ENCODE results near the gene SH3PXD2A. TPM values are rescaled to one million over a fixed set of nuclear protein-coding genes. Genes with fewer than 3 reads are reported as not detected.

Gene SH3PXD2A
- total RNA-seq, 1 donor from 2014 or later = 12.2 TPM

GRCh38 chr10:103696094-103696410, 159.3 kb downstream of the SH3PXD2A start:
- Histone ChIP-seq H3K36me3 (ENCODE audit: control insufficient read depth, insufficient read depth, low read length) (no peaks in the 10 kb centered on the region), H3K4me3 (ENCODE audit: low read depth, low read length) (no peak overlapping the region), H3K27me3 (ENCODE audit: control insufficient read depth, insufficient read depth, low read length) (peaks cover 5% of the 10 kb centered on the region)
- DNase-seq (ENCODE audit: low read depth) = no peak
- no peak for TF ChIP-seq CTCF (IDR thresholded peaks at IDR 0.05; ENCODE audit: insufficient read depth, low read length, poor library complexity, severe bottlenecking)

GRCh38 chr10:103695584-103696005, 159.8 kb downstream of the SH3PXD2A start:
- Histone ChIP-seq H3K27me3 (ENCODE audit: control insufficient read depth, insufficient read depth, low read length) (peaks cover 5% of the 10 kb centered on the region), H3K4me3 (ENCODE audit: low read depth, low read length) (no peak overlapping the region), H3K36me3 (ENCODE audit: control insufficient read depth, insufficient read depth, low read length) (no peaks in the 10 kb centered on the region)
- no peak for TF ChIP-seq CTCF (IDR thresholded peaks at IDR 0.05; ENCODE audit: insufficient read depth, low read length, poor library complexity, severe bottlenecking)
- no peak for DNase-seq (ENCODE audit: low read depth)

GRCh38 chr10:103693812-103694205, 161.6 kb downstream of the SH3PXD2A start:
- peaks cover 5% of the 10 kb centered on the region for H3K27me3 ChIP-seq (ENCODE audit: control insufficient read depth, insufficient read depth, low read length)
- H3K36me3 ChIP-seq (ENCODE audit: control insufficient read depth, insufficient read depth, low read length) = no peaks in the 10 kb centered on the region
- no peak for DNase-seq (ENCODE audit: low read depth)
- no peak for TF ChIP-seq CTCF (IDR thresholded peaks at IDR 0.05; ENCODE audit: insufficient read depth, low read length, poor library complexity, severe bottlenecking)
- no peak overlapping the region for H3K4me3 ChIP-seq (ENCODE audit: low read depth, low read length)

DNA sequence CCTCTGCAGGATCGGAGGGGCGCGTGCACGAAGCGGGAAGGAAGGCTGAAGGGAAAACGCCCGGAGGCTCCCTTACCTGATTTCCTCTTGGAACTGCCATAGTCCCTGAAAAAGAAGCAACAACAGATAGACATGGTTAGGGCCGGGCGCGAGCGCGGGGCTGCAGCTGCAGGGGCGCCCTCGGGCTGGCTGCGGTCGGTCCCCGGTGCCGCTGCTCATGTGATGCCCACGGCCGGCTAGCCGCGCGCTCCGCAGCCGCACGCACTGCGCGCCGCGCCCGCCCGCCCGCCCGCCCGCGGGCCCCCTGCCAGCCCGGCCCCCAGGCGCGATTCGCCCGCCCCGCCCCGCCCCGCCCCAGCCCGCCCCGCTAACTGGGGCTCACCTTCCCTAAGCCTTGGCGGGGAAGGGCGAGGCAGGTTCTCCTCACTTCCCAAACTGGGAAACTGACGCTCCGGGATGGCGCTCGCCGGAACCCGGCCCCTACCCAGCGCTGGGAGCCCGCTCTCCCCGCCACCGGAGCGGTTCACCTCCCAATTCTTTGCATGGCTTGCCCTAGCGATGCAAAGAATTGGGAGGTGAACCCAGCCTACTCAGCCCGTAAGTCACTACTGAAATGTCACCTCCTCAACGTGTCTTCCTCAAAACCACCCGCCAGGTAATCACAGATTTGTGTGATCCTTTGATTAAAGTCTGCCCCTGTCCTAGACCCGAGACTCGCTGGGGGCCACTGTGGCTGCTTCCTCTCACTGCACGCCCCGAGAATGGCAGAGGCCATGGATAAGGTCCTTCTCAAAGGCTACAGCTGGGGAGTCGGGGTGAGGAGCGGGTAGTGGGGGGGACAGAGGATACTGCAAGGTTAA, 162.2 kb downstream of the SH3PXD2A start:
- Histone ChIP-seq H3K36me3 (ENCODE audit: control insufficient read depth, insufficient read depth, low read length) (no peaks in the 10 kb centered on the region), H3K4me3 (ENCODE audit: low read depth, low read length) (peak overlapping the region; percentile 38)
- DNase-seq (ENCODE audit: low read depth) = no peak

DNA sequence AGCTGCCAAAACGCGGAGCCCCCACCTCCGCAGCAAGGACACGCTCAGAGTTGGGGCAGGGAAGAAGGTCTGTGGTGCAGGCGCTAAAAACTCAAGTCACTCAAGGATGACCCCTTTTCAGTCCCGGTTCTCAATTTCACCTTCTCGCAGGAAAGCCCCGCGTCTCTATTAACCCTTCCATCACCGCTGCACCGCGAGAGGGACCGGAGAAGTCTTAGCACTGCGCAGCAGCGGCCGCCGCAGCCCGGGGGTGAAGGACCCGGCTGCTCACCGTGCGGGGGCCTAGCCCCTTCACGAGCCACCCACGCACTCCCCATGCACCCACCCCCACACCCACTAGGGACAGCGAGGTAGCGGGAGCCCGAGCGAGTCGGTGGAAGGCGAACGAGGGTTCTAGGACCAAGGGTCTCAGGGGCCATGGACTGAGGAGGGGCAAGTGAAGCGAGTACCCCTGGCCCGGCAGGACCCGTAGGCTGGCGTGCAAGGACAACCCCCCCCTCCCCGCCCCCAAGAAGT, 162.9 kb downstream of the SH3PXD2A start:
- TF ChIP-seq CTCF (IDR thresholded peaks at IDR 0.05; ENCODE audit: insufficient read depth, low read length, poor library complexity, severe bottlenecking) = no peak
- Histone ChIP-seq H3K4me3 (ENCODE audit: low read depth, low read length) (peak overlapping the region; percentile 38), H3K36me3 (ENCODE audit: control insufficient read depth, insufficient read depth, low read length) (no peaks in the 10 kb centered on the region), H3K27me3 (ENCODE audit: control insufficient read depth, insufficient read depth, low read length) (peaks cover 5% of the 10 kb centered on the region)
- DNase-seq (ENCODE audit: low read depth) = no peak

More for the DNA sequence above, 162.2 kb downstream of the SH3PXD2A start:
- peaks cover 5% of the 10 kb centered on the region for H3K27me3 ChIP-seq (ENCODE audit: control insufficient read depth, insufficient read depth, low read length)
- no peak for TF ChIP-seq CTCF (IDR thresholded peaks at IDR 0.05; ENCODE audit: insufficient read depth, low read length, poor library complexity, severe bottlenecking)
